GM21576 (cell line): Measurements from ENCODE around the gene KRTAP2-2.

Experiments
- ATAC-seq: cut with Tn5 transposase; IDR thresholded peaks from one replicate; pipeline ENCODE4 v1.9.1; 2021; ENCODE audit warnings: mild to moderate bottlenecking, moderate library complexity; ENCODE audit not compliant: unreplicated experiment

Gene KRTAP2-2

GRCh38 chr17:41026715-41027471 is 28.1 kb downstream of the KRTAP2-2 start, which contains the start of gene KRTAP1-5:
Gene KRTAP1-5 (minus strand): TSS chr17:41027208. CDS start chr17:41027155, 53 bp downstream.
- no peak for ATAC-seq

GRCh38 chr17:41024697-41025096 is 30.3 kb downstream of the KRTAP2-2 start:
- no peak for ATAC-seq

GRCh38 chr17:41020336-41020735 is 34.7 kb downstream of the KRTAP2-2 start:
- ATAC-seq, result no peak

GRCh38 chr17:41019415-41019814 is 35.6 kb downstream of the KRTAP2-2 start:
- ATAC-seq, result no peak

- no peak for ATAC-seq
Observed at GRCh38 chr17:41018541-41018940, 36.5 kb downstream of the KRTAP2-2 start.

GRCh38 chr17:41016578-41017215 is 38.3 kb downstream of the KRTAP2-2 start:
- no peak for ATAC-seq

GRCh38 chr17:41015454-41015853 is 39.6 kb downstream of the KRTAP2-2 start:
- no peak for ATAC-seq

- ATAC-seq, result no peak
Observed at GRCh38 chr17:41013606-41014005, 41.4 kb downstream of the KRTAP2-2 start.

- ATAC-seq, result no peak
Observed at GRCh38 chr17:41013181-41013580, 41.8 kb downstream of the KRTAP2-2 start.

GRCh38 chr17:41012326-41013120 is 42.5 kb downstream of the KRTAP2-2 start:
- ATAC-seq, result no peak

GRCh38 chr17:41010441-41010840 is 44.6 kb downstream of the KRTAP2-2 start:
- no peak for ATAC-seq

- no peak for ATAC-seq
Observed at GRCh38 chr17:41009936-41010335, 45.1 kb downstream of the KRTAP2-2 start.

- no peak for ATAC-seq
Observed at GRCh38 chr17:41009301-41009760, 45.7 kb downstream of the KRTAP2-2 start.

GRCh38 chr17:41008811-41009210 is 46.2 kb downstream of the KRTAP2-2 start, which contains the start of gene KRTAP3-1:
Gene KRTAP3-1 (minus strand): TSS chr17:41009128. CDS start chr17:41009074, 54 bp downstream.
- ATAC-seq, result no peak
